HG03432 (cell line): ENCODE results near the gene PRRX1.

Source experiments
- ATAC-seq: cut with Tn5 transposase; IDR thresholded peaks from one replicate; pipeline ENCODE4 v1.9.1; 2021; ENCODE audit warnings: mild to moderate bottlenecking, moderate library complexity; ENCODE audit not compliant: unreplicated experiment

PRRX1 gene

GRCh38 chr1:170664093-170664827 lies at the start of gene PRRX1:
TSS of gene PRRX1 (plus strand) at chr1:170664131. CDS start at chr1:170664219, 88 bp downstream.
- no peak for ATAC-seq

- ATAC-seq = no peak
These were observed 46.2 kb upstream of the PRRX1 start for GRCh38 chr1:170617591-170618330.

DNA sequence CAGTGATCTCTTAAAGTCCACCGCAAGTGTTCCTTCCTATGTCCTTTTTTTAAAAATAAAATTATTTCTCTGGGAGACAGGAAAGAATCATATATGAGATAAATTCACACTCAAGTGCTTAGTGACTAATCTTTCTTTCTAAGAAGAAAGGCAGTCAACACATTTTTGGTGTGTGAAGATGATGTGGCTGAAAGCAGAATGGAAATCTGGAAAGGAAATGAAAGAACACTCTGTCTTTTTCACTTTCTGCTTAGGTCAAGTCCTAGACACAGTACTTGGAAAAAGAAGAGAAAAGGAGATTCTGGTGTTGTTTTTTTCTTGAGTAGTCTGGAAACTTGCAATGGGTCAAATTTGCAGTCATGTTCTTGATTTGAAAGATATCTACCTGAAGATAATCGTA lies 45.5 kb upstream of the PRRX1 start:
- ATAC-seq = no peak

- ATAC-seq = no peak
These were observed 44.5 kb upstream of the PRRX1 start for GRCh38 chr1:170619241-170620028.

DNA sequence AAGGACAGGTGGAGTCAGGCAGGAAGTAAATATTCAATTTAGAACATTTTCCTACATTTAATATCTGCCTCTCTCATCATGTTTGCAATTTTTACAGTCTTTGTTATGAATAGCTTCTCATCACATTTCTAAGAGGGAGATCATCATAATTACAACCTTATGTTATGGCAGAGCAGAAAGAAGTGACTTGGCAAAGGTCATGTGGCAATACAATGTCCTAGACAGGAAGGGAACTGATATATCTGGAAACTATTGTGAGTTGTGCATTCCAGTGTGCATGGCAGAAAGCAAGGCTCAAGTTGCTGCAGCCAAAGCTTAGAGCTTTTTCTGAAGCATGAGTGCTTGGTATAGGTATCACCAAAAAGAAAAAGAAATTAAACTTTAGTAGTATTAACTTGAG lies 43.8 kb upstream of the PRRX1 start:
- no peak for ATAC-seq

DNA sequence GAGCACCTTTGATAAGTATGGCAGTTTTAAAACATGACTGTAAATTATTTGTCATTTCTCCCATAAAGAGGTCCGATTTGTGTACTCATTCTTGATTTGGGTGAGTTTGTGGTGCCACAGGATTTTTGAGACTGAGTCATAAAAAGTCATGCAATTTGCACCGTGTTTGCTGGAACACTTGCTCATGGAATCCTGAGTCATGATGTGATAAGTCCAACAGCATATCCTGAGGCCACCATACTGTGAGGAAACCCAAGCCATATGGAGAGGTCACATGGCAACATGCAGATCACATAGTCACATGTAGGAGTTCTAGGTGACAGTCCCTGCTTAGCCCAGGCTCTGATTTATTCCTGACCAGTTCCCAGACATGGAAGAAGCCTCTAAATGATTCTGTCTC lies 40.8 kb upstream of the PRRX1 start:
- no peak for ATAC-seq

DNA sequence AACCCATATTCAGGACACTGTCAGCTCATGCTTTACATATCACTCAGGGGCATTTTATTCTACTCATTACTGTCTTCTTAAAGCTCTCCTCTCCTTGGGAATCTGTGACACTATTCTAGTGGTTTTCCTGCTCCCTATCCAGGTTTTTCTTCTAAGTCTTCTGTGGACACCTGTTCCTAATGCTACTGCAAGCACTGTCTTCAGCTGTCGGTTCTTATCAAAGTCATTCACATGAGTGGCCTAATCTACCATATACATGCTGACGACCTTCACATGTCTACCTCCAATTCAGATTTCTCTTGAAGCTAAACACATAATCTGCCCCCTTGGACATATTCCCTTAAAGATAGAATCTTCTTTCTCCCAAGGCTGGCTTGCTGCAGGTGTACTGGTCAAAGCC lies 39.8 kb upstream of the PRRX1 start:
- ATAC-seq = no peak

GRCh38 chr1:170630977-170631376 lies 33.0 kb upstream of the PRRX1 start:
- no peak for ATAC-seq

DNA sequence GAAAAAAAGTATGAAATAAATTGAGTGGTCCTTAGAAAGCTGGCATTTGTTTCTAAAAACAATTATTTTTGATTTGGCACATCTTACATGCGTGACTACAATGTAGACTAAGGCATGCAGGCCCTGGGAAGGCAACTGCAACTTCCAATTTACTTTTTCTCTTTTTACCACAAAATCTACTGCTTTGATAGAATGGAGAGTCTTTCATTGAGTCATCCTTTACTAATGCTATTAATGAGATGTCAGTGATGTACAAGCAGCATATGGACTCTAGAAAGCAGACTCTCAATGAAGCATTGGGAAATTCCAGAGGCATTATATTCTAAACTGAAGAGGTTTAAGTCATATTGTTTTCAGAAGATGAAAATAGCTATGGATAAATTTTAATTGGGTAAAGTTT lies 29.6 kb upstream of the PRRX1 start:
- no peak for ATAC-seq

DNA sequence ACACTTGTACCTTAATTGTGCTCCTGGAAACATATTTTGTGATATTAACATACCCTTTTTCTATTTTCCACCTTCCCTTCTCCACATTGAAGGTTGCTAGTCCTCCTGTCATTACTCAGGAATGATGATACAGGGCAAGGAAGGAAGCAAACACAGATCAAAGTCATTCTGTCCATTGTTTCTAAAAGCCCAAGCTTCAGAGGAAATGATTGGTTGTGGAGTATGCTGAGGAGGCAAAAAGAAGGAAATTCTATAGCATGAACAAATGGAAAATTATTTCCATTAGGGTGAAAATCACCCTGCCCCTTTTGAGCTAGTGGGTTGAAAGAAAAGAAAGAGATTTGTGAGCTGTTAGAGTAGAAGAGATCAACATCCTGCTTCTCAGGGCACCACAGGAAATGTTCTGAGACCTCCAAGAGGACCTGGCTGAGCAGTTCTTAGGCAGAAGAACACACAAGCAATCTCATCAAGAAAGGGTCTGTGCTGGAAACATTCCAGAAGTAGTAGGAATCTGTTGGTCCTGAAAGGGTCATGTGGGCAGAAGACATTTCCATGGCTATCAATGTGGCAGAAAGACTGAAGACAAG lies 29.0 kb upstream of the PRRX1 start:
- ATAC-seq = no peak

- ATAC-seq = no peak
These were observed 23.4 kb upstream of the PRRX1 start for GRCh38 chr1:170640581-170640980.

DNA sequence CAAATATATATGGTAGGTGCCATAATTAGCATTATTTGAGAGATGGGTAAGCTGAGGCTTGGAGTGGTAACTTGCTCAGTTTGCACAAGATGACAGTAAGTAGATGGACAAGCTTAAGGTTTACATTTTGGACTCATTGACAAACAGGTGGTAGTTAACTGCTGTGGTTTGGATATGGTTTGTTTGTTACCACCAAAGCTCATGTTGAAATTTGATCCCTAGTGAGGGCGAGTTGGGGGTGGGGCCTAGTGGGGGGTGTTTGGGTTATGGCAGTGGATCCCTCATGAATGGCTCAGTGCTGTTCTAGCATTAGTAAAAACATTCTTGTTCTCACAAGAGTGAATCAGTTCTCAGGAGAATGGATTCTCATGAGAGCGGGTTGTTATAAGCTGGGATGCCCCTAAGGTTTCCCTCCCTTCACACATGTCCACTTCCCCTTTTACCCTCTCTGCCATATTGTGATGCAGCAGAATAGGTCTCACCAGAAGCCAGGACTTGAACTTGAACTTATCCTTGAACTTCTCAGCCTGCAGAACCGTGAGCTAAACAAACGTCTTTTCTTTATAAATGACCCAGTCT lies 6.6 kb upstream of the PRRX1 start:
- ATAC-seq = peak; percentile 46

GRCh38 chr1:170659399-170660035 lies 4.4 kb upstream of the PRRX1 start:
- no peak for ATAC-seq

- ATAC-seq = no peak
These were observed 3.6 kb upstream of the PRRX1 start for GRCh38 chr1:170660281-170660713.

- no peak for ATAC-seq
These were observed 2.9 kb upstream of the PRRX1 start for GRCh38 chr1:170660871-170661645.

DNA sequence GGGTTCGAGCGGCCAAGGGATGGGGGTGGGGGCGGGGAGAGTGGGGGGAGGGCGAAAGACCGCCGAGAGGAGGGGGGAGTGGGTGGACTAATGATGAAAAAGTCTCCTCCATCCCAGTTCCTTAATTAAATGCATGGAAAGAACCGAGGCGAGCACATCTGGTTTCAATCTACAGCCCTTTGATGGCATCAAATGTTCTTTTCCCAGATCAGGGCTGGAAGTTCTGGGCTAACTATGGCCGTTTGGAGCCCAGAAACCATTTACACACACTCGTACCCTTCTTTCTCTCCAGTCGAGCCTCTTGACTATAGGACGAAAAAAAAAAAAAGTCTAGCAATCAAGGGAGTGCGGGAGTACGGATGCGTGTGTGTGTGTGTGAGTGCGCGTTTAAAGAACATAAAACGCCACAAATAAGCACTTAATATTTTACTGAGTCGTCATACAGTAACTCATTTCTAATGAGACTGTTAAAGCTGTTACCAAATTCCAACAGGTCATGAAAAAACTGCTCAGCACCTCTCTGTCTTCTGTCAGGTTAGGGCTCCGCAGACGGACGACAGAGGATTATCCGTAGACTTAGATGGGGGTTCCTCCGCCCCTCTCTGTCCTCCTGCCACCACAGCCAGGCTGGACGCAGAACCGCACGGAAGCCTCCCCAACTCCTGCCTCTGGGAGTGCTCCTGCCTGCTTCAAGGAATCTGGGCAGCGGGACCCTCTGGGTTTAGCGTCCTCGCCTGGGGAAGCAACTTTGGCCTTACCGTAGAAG lies 2.1 kb upstream of the PRRX1 start:
- no peak for ATAC-seq

DNA sequence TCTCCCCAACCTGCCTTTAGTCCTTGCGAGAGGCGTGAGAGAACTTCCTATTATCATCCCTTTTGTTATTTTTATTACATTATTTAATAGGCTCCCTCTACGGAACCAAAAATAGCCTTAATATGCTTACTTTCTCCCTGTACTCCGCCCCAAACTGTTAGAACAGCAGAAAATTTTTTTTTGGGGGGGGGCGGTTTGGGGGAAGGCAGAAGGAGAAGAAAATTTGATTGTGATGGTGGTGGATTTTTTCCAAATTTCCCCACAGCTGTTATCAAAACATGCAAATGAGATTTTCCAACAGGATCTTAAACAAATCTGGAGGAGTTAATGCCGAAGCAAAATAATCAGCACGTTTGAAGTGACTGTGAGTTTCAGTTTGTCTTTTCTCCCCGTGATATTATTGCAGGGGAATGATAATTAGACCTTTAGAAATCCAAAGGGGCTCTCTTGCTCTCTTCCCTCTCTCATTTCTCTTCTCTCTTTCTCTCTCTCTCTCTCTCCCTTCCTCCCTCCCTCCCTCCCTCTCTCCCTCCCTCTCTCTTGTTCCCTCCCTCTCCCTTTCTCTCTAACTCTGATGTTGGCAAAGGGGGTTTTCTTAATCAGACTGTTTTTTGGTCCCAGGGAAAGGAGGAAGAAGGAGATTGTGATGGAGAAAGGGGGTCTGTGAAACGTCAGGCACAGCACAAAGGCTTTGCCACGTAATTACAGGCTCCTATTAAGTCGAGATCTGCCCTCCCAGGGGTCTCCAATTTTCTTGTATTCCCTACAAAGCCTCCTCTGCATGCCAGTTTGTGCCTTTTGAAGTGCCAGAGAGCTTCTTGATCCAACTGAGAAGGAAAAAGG lies 1.1 kb upstream of the PRRX1 start:
- no peak for ATAC-seq
